ENCODE results near the gene RNF213. TPM values are rescaled to one million over a fixed set of nuclear protein-coding genes. Genes with fewer than 3 reads are reported as not detected.
A peak's percentile ranks its signal among the peaks of the same experiment; 100 is the strongest.

RNF213 gene
- total RNA-seq, 3 donors from 2014 or later: 96.0 to 111 (median 101) TPM

- H3K27ac ChIP-seq: peak overlapping the region; percentile 80 to 92
- DNase-seq (ENCODE audit: low spot score in 2 of 2): no peak
- TF ChIP-seq CTCF (IDR thresholded peaks at IDR 0.05) (no peak), POLR2AphosphoS5 (IDR thresholded peaks at IDR 0.05) (no peak), POLR2A (IDR thresholded peaks at IDR 0.05) (no peak)
- H3K27me3 ChIP-seq: no peaks in the 10 kb centered on the region
- H3K9me3 ChIP-seq: no peaks in the 10 kb centered on the region
- H3K4me1 ChIP-seq: peaks cover 16% of the 10 kb centered on the region in 2 donors
- H3K4me3 ChIP-seq: peak overlapping the region; percentile 53 to 80 (median 69)
- intact Hi-C loops (cut with DNase I; ENCODE audit: low total_unique reads): loop anchor here (10.0 kb wide), 1 partner anchor 65 kb away; no protein-coding TSS in a partner anchor
- no peaks in the 10 kb centered on the region for H3K36me3 ChIP-seq
Observed at GRCh38 chr17:80259457-80260068, 1.1 kb upstream of the RNF213 start.

- intact Hi-C loops (cut with DNase I; ENCODE audit: low total_unique reads): no loop called here
- TF ChIP-seq CTCF (IDR thresholded peaks at IDR 0.05) (no peak), POLR2A (IDR thresholded peaks at IDR 0.05) (no peak), POLR2AphosphoS5 (IDR thresholded peaks at IDR 0.05) (no peak)
- Histone ChIP-seq H3K27ac (peak overlapping the region; percentile 80 to 92), H3K4me3 (peak overlapping the region; percentile 53 to 80 (median 69)), H3K27me3 (no peaks in the 10 kb centered on the region), H3K36me3 (no peaks in the 10 kb centered on the region), H3K4me1 (peaks cover 15 to 16% of the 10 kb centered on the region in 2 donors), H3K9me3 (no peaks in the 10 kb centered on the region)
- DNase-seq (ENCODE audit: low spot score in 2 of 2): no peak
Observed at GRCh38 chr17:80260069-80260535, 550 bp upstream of the RNF213 start.

GRCh38 chr17:80261159-80261894 is 675 bp downstream of the RNF213 start:
- intact Hi-C loops (cut with DNase I; ENCODE audit: low total_unique reads): no loop called here
- no peaks in the 10 kb centered on the region for H3K27me3 ChIP-seq
- H3K4me3 ChIP-seq: peak overlapping the region; percentile 92 to 99 (median 98)
- H3K27ac ChIP-seq: peak overlapping the region; percentile 95 to 99
- H3K4me1 ChIP-seq: peaks cover 15 to 16% of the 10 kb centered on the region in 2 donors
- no peaks in the 10 kb centered on the region for H3K9me3 ChIP-seq
- H3K36me3 ChIP-seq: no peaks in the 10 kb centered on the region
- peak; percentile 46 to 67 for DNase-seq (ENCODE audit: low spot score in 2 of 2)
- TF ChIP-seq POLR2AphosphoS5 (IDR thresholded peaks at IDR 0.05): peak in 1 of 3 donors; percentile 57
- TF ChIP-seq POLR2A (IDR thresholded peaks at IDR 0.05): no peak

GRCh38 chr17:80261895-80262279 is 1.2 kb downstream of the RNF213 start:
- DNase-seq (ENCODE audit: low spot score in 2 of 2): no peak
- no peaks in the 10 kb centered on the region for H3K36me3 ChIP-seq
- intact Hi-C loops (cut with DNase I; ENCODE audit: low total_unique reads): no loop called here
- H3K27ac ChIP-seq: peak overlapping the region; percentile 95 to 99
- no peaks in the 10 kb centered on the region for H3K9me3 ChIP-seq
- H3K27me3 ChIP-seq: no peaks in the 10 kb centered on the region
- H3K4me1 ChIP-seq: peaks cover 15 to 16% of the 10 kb centered on the region in 2 donors
- TF ChIP-seq POLR2A (IDR thresholded peaks at IDR 0.05) (no peak), CTCF (IDR thresholded peaks at IDR 0.05) (no peak)
- peak overlapping the region; percentile 92 to 99 (median 98) for H3K4me3 ChIP-seq

- no peak for DNase-seq (ENCODE audit: low spot score in 2 of 2)
- intact Hi-C loops (cut with DNase I; ENCODE audit: low total_unique reads): no loop called here
- Histone ChIP-seq H3K4me1 (peaks cover 15 to 16% of the 10 kb centered on the region in 2 donors), H3K36me3 (no peaks in the 10 kb centered on the region), H3K4me3 (peak overlapping the region in 1 of 3 donors; percentile 99), H3K9me3 (no peaks in the 10 kb centered on the region), H3K27ac (peak overlapping the region; percentile 95 to 99), H3K27me3 (no peaks in the 10 kb centered on the region)
- no peak for TF ChIP-seq POLR2AphosphoS5 (IDR thresholded peaks at IDR 0.05)
- TF ChIP-seq POLR2A (IDR thresholded peaks at IDR 0.05): no peak
- no peak for TF ChIP-seq CTCF (IDR thresholded peaks at IDR 0.05)
Observed at GRCh38 chr17:80262291-80262690, 1.6 kb downstream of the RNF213 start.
